GM12801 (cell line): ENCODE measurements around the gene SH3BGRL3.

Experiments used
- TF ChIP-seq, protein P1 (sequence below): IDR thresholded peaks from one replicate; pipeline ENCODE4 v1.5.1; 2011; ENCODE audit warnings: control low read depth; ENCODE audit not compliant: insufficient read length; ENCODE audit errors: extremely low read depth

SH3BGRL3 gene

DNA sequence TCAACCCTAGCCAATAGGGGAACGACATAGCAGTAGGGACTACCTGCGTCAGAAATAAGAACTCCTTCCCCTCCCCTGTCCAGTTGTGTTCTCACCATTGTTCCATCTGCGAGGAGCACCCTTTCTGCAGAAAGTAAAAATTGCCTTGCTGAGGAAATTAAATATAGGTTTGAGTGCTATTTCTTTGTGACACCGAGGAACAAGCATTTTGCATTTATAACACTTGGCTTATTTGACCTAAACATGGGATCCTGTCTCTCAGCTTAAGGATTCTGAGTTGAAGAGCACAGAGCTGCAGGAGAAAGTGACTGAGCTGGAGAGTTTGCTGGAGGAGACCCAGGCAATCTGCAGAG lies 10.7 kb upstream of the SH3BGRL3 start:
- TF ChIP-seq, protein P1, sequence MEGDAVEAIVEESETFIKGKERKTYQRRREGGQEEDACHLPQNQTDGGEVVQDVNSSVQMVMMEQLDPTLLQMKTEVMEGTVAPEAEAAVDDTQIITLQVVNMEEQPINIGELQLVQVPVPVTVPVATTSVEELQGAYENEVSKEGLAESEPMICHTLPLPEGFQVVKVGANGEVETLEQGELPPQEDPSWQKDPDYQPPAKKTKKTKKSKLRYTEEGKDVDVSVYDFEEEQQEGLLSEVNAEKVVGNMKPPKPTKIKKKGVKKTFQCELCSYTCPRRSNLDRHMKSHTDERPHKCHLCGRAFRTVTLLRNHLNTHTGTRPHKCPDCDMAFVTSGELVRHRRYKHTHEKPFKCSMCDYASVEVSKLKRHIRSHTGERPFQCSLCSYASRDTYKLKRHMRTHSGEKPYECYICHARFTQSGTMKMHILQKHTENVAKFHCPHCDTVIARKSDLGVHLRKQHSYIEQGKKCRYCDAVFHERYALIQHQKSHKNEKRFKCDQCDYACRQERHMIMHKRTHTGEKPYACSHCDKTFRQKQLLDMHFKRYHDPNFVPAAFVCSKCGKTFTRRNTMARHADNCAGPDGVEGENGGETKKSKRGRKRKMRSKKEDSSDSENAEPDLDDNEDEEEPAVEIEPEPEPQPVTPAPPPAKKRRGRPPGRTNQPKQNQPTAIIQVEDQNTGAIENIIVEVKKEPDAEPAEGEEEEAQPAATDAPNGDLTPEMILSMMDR, result no peak

DNA sequence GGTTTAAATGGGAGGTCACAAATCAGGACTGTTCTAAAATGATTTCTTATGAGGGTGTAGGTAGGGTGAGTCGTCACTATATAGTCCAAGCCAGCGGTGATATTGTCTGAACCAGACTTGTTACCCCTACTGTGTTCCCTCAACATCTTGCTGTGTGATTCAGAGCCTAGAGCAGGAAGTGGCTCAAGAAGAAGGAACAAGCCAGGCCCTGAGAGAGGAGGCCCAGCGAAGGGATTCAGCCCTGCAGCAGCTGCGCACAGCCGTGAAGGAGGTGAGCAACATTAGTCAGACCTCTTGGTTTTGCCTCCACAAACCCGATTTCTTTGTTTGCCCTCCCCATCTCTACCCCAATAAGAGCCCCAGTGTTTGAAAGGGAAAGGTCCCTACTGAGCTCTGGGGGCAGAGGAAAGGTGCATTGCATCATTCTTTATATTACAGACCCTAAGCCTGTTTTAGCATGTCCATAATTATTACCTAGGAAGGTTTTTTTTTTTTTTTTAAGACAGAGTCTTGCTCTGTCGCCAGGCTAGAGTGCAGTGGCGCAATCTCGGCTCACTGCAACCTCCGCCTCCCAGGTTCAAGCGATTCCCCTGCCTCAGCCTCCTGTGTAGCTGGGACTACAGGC lies 5.0 kb upstream of the SH3BGRL3 start:
- TF ChIP-seq, protein P1, result no peak

DNA sequence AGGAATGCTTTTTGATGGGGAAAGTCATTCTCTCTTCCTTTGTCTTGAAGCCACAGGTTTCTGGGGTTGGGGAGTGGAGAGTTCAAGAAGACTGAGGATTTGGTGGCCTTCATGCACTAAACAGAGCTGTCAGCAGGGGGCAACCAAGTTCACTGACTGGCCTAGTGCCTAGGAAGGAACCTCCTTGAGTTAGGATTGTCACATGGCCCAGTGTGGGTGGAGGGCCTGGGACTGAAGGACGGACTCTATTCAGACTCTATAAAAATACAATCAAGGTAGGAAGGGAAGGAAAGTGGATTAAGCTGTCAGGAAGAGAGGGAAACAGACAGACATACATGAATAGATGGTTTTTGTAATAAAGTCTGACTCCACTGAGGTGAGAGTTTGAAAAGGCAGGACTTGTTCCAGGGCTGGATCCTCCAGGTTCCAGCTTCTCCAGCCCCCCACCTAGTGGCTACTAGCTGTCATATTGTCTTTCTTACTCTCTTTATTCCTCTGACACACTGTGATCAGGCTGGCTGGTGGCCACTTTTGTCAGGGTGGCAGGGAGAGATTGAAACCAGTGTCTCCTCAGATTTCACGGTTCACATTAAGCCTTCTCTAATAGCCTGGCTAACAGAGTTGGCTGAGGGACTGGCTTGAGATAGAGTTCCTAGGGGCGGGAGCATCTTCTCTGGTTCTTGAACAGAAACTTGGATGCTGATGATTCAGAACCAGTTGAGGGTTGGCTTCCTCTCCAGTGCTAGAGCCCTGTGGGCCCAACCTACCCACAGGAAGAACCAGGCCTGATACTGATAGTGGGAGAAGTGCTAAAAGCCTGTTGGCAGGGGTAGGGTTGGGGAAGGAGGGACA lies 4.1 kb upstream of the SH3BGRL3 start:
- TF ChIP-seq, protein P1, result no peak

DNA sequence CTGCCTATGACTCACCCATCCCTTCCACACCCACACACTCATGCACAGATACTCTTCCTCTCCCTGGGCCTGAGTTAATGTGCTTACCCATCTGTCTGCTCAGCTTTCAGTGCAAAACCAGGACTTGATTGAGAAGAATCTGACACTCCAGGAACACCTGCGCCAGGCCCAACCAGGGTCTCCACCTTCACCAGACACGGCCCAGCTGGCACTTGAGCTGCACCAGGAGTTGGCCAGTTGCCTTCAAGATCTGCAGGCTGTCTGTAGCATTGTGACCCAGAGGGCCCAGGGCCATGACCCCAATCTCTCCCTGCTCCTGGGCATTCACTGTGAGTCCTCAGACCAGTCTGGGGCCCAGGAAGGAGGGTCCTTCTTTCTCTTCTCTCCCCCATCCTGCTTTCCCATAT lies 3.5 kb upstream of the SH3BGRL3 start:
- TF ChIP-seq, protein P1, result no peak

DNA sequence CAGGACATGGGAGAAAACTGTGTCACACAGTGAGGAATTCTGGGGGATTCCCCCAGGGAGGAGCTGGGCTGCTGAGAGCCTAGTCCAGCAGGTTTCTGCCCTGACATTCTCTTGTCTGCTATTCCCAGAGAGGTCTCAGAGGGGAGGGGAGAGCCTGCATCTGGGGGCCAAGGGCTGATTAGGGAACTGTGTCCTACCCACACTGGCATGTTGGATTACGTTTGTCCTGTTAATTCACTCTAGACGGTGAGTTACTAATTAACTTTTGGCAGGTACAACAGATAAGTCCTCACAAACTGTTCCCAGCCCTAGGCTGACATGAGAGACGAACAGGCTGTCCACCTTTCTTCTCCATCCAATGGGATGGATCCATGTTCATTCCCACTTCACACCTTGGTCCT lies 2.6 kb upstream of the SH3BGRL3 start:
- TF ChIP-seq, protein P1, result no peak

DNA sequence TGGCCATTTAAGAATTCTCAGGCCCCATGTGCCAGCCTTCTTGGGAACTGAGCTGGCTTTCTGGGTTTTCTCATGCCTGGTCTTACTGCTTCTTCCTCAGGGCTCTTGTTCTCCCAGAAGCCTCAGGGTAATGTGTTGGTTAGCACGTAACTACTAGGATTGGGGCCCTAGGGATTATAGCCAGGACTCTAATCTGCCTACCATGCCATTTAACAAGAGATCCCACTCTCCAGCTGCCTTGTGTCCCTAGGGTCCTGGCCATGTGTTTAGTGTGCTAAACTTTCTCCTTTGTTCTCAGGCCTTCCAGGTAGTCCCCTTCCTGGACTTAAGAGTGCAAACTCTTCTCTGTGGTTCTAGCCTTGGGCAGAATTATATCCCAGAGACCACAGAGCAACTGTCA lies 2.2 kb upstream of the SH3BGRL3 start:
- TF ChIP-seq, protein P1, result no peak

DNA sequence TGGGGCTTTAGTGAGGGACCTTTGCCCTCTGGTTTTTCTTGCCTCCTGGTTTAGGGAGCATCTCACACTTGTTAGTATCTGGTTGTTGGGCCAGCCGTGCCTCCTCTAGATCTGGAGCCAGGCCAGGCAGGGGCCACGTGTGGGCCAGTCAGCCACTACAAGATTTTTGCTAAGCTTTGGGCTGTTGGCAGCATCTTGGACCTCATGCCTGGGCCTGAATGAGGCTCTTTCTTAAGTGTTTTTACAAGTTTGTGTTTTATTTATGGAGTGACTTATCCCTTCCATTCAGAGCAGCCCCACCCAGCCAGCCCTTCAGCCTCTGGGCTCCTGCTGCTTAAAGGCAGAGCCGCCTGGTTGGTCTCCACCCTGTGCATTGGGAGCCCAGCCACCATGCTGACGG lies 1.6 kb upstream of the SH3BGRL3 start:
- TF ChIP-seq, protein P1, result no peak
